Measurements from ENCODE around the gene CHPF2. TPM values are rescaled to one million over a fixed set of nuclear protein-coding genes. Genes with fewer than 3 reads are reported as not detected.

The CHPF2 gene
- total and polyA plus RNA-seq, 2 of the 13 experiments (the other 11 are each of a cell fraction or from before 2014, with no cell fraction given) = 15.4 to 21.5 TPM

- peak; percentile 100 for TF ChIP-seq ZNF574 (CRISPR knock-in tag; IDR thresholded peaks at IDR 0.05)
- TF ChIP-seq FOXP4 (CRISPR knock-in tag; IDR thresholded peaks at IDR 0.05) = peak; percentile 17; the same call in 1 of the 2 replicates
- TF ChIP-seq E2F1 (CRISPR knock-in tag; IDR thresholded peaks at IDR 0.05) = 0 out of 2 replicates have a peak, but pooled peaks have one; percentile 18
- peak; percentile 43; the same call in 1 of the 2 replicates for TF ChIP-seq ZMYM4 (CRISPR knock-in tag; IDR thresholded peaks at IDR 0.05)
- TF ChIP-seq ZMAT3 (CRISPR knock-in tag; conservative IDR thresholded peaks at IDR 0.05) = no peak
- TF ChIP-seq SRSF1 (optimal IDR thresholded peaks at IDR 0.05; ENCODE audit: low read depth, low read length) = peak; percentile 43
- peak; percentile 57; the same call in 1 of the 2 replicates for TF ChIP-seq TBX2 (CRISPR knock-in tag; IDR thresholded peaks at IDR 0.05; ENCODE audit: borderline replicate concordance)
- TF ChIP-seq ZKSCAN1 (IDR thresholded peaks at IDR 0.05; ENCODE audit: low read length) = no peak
- peak; percentile 64; the same call in 1 of the 2 replicates for TF ChIP-seq ZGPAT (CRISPR knock-in tag; IDR thresholded peaks at IDR 0.05)
- no peak for TF ChIP-seq MAFF (IDR thresholded peaks at IDR 0.05; ENCODE audit: low read depth, low read length)
- no peak for TF ChIP-seq ZNF713 (CRISPR knock-in tag; IDR thresholded peaks at IDR 0.05)
- no peak for TF ChIP-seq FUBP1 (CRISPR knock-in tag; IDR thresholded peaks at IDR 0.05; ENCODE audit: borderline replicate concordance)
- 0 out of 2 replicates have a peak, but pooled peaks have one; percentile 46 for TF ChIP-seq SRY (CRISPR knock-in tag; IDR thresholded peaks at IDR 0.05)
- no peak for TF ChIP-seq BRCA1 (CRISPR knock-in tag; IDR thresholded peaks at IDR 0.05)
- peak; percentile 56; the same call in 1 of the 2 replicates for TF ChIP-seq FOXK1 (CRISPR knock-in tag; IDR thresholded peaks at IDR 0.05; ENCODE audit: borderline replicate concordance, low read depth)
- peak; percentile 58 for TF ChIP-seq KDM5A (IDR thresholded peaks at IDR 0.05; ENCODE audit: borderline replicate concordance, low read length)
- peak; percentile 55 for TF ChIP-seq ISL2 (CRISPR knock-in tag; IDR thresholded peaks at IDR 0.05)
- TF ChIP-seq BCL6 (CRISPR knock-in tag; IDR thresholded peaks at IDR 0.05) = 0 out of 2 replicates have a peak, but pooled peaks have one; percentile 9
- TF ChIP-seq ZNF138 (CRISPR knock-in tag; IDR thresholded peaks at IDR 0.05; ENCODE audit: low read depth) = 0 out of 2 replicates have a peak, but pooled peaks have one; percentile 70
Measured at GRCh38 chr7:151232091-151232916, at the start of gene CHPF2 (continued).

Measured in HepG2 (cell line).